ENCODE results near the gene DAPK1.

DAPK1 gene

GRCh38 chr9:87655731-87656130 is 158.1 kb downstream of the DAPK1 start:
- no peak for DNase-seq

- DNase-seq = no peak
Observed at GRCh38 chr9:87656485-87656884, 158.8 kb downstream of the DAPK1 start.

- no peak for DNase-seq
Observed at GRCh38 chr9:87657190-87657589, 159.5 kb downstream of the DAPK1 start.

GRCh38 chr9:87657893-87658292 is 160.2 kb downstream of the DAPK1 start:
- DNase-seq = no peak

GRCh38 chr9:87658511-87658910 is 160.8 kb downstream of the DAPK1 start:
- DNase-seq = no peak

GRCh38 chr9:87659534-87660419 is 162.1 kb downstream of the DAPK1 start:
- DNase-seq = no peak

- no peak for DNase-seq
Observed at GRCh38 chr9:87661241-87661640, 163.6 kb downstream of the DAPK1 start.

GRCh38 chr9:87662808-87663528 is 165.3 kb downstream of the DAPK1 start:
- peak; percentile 72 for DNase-seq

- DNase-seq = no peak
Observed at GRCh38 chr9:87663556-87663955, 165.9 kb downstream of the DAPK1 start.

- no peak for DNase-seq
Observed at GRCh38 chr9:87664153-87665060, 166.7 kb downstream of the DAPK1 start.

- no peak for DNase-seq
Observed at GRCh38 chr9:87665505-87665904, 167.8 kb downstream of the DAPK1 start.

- DNase-seq = no peak
Observed at GRCh38 chr9:87667164-87667738, 169.6 kb downstream of the DAPK1 start.

GRCh38 chr9:87668222-87668621 is 170.6 kb downstream of the DAPK1 start:
- DNase-seq = no peak

- no peak for DNase-seq
Observed at GRCh38 chr9:87668722-87669121, 171.1 kb downstream of the DAPK1 start.

GRCh38 chr9:87670572-87671264 is 173.1 kb downstream of the DAPK1 start:
- peak; percentile 18 for DNase-seq

- no peak for DNase-seq
Observed at GRCh38 chr9:87671478-87671877, 173.8 kb downstream of the DAPK1 start.

- no peak for DNase-seq
Observed at GRCh38 chr9:87671925-87672324, 174.3 kb downstream of the DAPK1 start.

- no peak for DNase-seq
Observed at GRCh38 chr9:87672586-87672985, 174.9 kb downstream of the DAPK1 start.

- DNase-seq = no peak
Observed at GRCh38 chr9:87673446-87674120, 175.9 kb downstream of the DAPK1 start.

- DNase-seq = no peak
Observed at GRCh38 chr9:87674565-87675299, 177.1 kb downstream of the DAPK1 start.

Measured in NCI-H2029 treated with DMSO at 0.1 percent for 48 hours (cell line).